HCT116 (cell line): ENCODE measurements around the gene NUFIP2. TPM values are rescaled to one million over a fixed set of nuclear protein-coding genes. Genes with fewer than 3 reads are reported as not detected.

Experiments
- ATAC-seq: fragments of 200-7000 bp; cut with Tn5 transposase; 2 replicates; pipeline ENCODE4 v1.9.1; 2020; ENCODE audit warnings: mild to moderate bottlenecking, moderate library complexity
- BruUV-seq: library from RNA; stranded (reverse); fragments of 400-500 nt; replicated peaks from 2 replicates; lab custom pipeline; 2021; lab: Mats Ljungman, UMichigan
- CTCF ChIA-PET: fragments of 300-600 bp; sonication (Branson Sonifier 250); formaldehyde crosslinking; loops from one replicate; lab custom pipeline; 2021; ENCODE audit warnings: antibody characterized with exemption; lab: Charles Lee
- POLR2A ChIA-PET: fragments of 300-600, 350-600 bp; sonication (Branson Sonifier 250); formaldehyde crosslinking; loops from one replicate; lab custom pipeline; 2021; ENCODE audit warnings: antibody characterized with exemption; lab: Charles Lee
- RAD21 ChIA-PET, 2 experiments: fragments of 300-600 bp; sonication (Branson Sonifier 250); formaldehyde crosslinking; loops; one replicate each; lab custom pipeline; 2023; ENCODE audit warnings: low total read pairs in 2 of 2; ENCODE audit not compliant: uncharacterized antibody in 2 of 2, unreplicated experiment in 2 of 2, low non-redundant PET in 1 of 2; lab: Charles Lee
- DNase-seq: peaks from one replicate; pipeline ENCODE4 v3.0.0-alpha.2; 2010; ENCODE audit warnings: low read depth, low spot score
- H2AFZ ChIP-seq: fragments of 200-600 bp; shearing (Covaris generic), sonication (generic); 2 replicates; pipeline ENCODE4 v1.6.1; 2017; ENCODE audit warnings: low read depth, mixed run types, mixed read lengths, antibody characterized with exemption, low read length; ENCODE audit not compliant: poor library complexity, severe bottlenecking
- H3K27ac ChIP-seq: 2 replicates; pipeline ENCODE4 v1.5.1; 2012; ENCODE audit warnings: low read depth, low read length
- H3K27me3 ChIP-seq: fragments of 200-600 bp; sonication (generic); 2 replicates; pipeline ENCODE4 v1.6.1; 2016; ENCODE audit warnings: mixed run types, low read length, mixed read lengths; ENCODE audit not compliant: insufficient read depth
- H3K36me3 ChIP-seq, 2 experiments: fragments of 200-500 bp in 1 of 2; fragments of 200-600 bp in 1 of 2; sonication (Bioruptor generic) in 1 of 2; sonication (generic) in 1 of 2; 2 replicates each; pipeline versions ENCODE4 v1.5.1 to v1.6.1; 2014 to 2016; ENCODE audit warnings: low read length in 2 of 2, inconsistent platforms in 1 of 2, mixed read lengths in 1 of 2, mixed run types in 1 of 2; ENCODE audit not compliant: insufficient read depth in 2 of 2, control insufficient read depth in 1 of 2
- H3K4me1 ChIP-seq, 2 experiments: fragments of 200-600 bp in 1 of 2; sonication (generic) in 1 of 2; 2 replicates each; pipeline versions ENCODE4 v1.5.1 to v1.6.1; 2012 to 2017; ENCODE audit warnings: low read length in 2 of 2, inconsistent platforms in 1 of 2, mild to moderate bottlenecking in 1 of 2, mixed read lengths in 1 of 2, mixed run types in 1 of 2, moderate library complexity in 1 of 2; ENCODE audit not compliant: insufficient read depth in 2 of 2, control insufficient read depth in 1 of 2
- H3K4me2 ChIP-seq: fragments of 200-600 bp; sonication (generic); 2 replicates; pipeline ENCODE4 v1.6.1; 2017; ENCODE audit warnings: mixed run types, low read length, mixed read lengths
- H3K4me3 ChIP-seq, 2 experiments: fragments of 200-600 bp in 1 of 2; sonication (generic) in 1 of 2; replicated peaks in 1 of 2; 2 replicates each; pipeline ENCODE4 v1.5.1; 2011 to 2016; ENCODE audit warnings: low read length in 2 of 2, control low read depth in 1 of 2, low read depth in 1 of 2, mild to moderate bottlenecking in 1 of 2, mixed read lengths in 1 of 2, mixed run types in 1 of 2
- H3K79me2 ChIP-seq: fragments of 200-600 bp; sonication (generic); 2 replicates; pipeline ENCODE4 v1.6.1; 2017; ENCODE audit warnings: mild to moderate bottlenecking, mixed run types, low read length, moderate library complexity, mixed read lengths; ENCODE audit not compliant: insufficient read depth
- H3K9ac ChIP-seq: fragments of 200-600 bp; sonication (generic); 2 replicates; pipeline ENCODE4 v1.6.1; 2016; ENCODE audit warnings: low read length, mixed read lengths
- H3K9me2 ChIP-seq: fragments of 200-600 bp; sonication (generic), shearing (Covaris generic); 2 replicates; pipeline ENCODE4 v1.6.1; 2017; ENCODE audit warnings: mixed run types, mild to moderate bottlenecking, moderate library complexity; ENCODE audit not compliant: insufficient read depth
- H3K9me3 ChIP-seq, 2 experiments: fragments of 200-500 bp in 1 of 2; fragments of 200-600 bp in 1 of 2; sonication (Bioruptor generic) in 1 of 2; sonication (generic) in 1 of 2; 2 replicates each; pipeline ENCODE4 v1.6.1; 2014 to 2017; ENCODE audit warnings: low read length in 2 of 2, mixed read lengths in 2 of 2, inconsistent platforms in 1 of 2, low read depth in 1 of 2, mild to moderate bottlenecking in 1 of 2, mixed run types in 1 of 2, moderate library complexity in 1 of 2; ENCODE audit not compliant: control insufficient read depth in 1 of 2, insufficient read depth in 1 of 2
- H4K20me1 ChIP-seq: fragments of 200-600 bp; sonication (generic), shearing (Covaris generic); 2 replicates; pipeline ENCODE4 v1.6.1; 2017; ENCODE audit warnings: mixed run types, mild to moderate bottlenecking, moderate library complexity; ENCODE audit not compliant: insufficient read depth
- CBX3 ChIP-seq: IDR thresholded peaks from 2 replicates; pipeline ENCODE4 v1.6.1; 2012; ENCODE audit warnings: low read depth
- CEBPB ChIP-seq: IDR thresholded peaks from 2 replicates; pipeline ENCODE4 v1.6.1; 2012; ENCODE audit warnings: low read depth
- ELF1 ChIP-seq: IDR thresholded peaks from 2 replicates; pipeline ENCODE4 v1.6.1; 2012; ENCODE audit warnings: low read depth, borderline replicate concordance
- EZH2 ChIP-seq: fragments of 200-600 bp; sonication (generic); IDR thresholded peaks from 2 replicates; pipeline ENCODE4 v1.6.1; 2017; ENCODE audit warnings: antibody characterized with exemption, mixed run types
- EZH2phosphoT487 ChIP-seq: fragments of 200-600 bp; IDR thresholded peaks from 2 replicates; pipeline ENCODE4 v1.6.1; 2018; ENCODE audit warnings: antibody characterized with exemption, borderline replicate concordance
- FOSL1 ChIP-seq: IDR thresholded peaks from 2 replicates; pipeline ENCODE4 v1.6.1; 2012; ENCODE audit warnings: low read depth
- JUND ChIP-seq: IDR thresholded peaks from 2 replicates; pipeline ENCODE4 v1.6.1; 2012
- RAD21 ChIP-seq: IDR thresholded peaks from 2 replicates; pipeline ENCODE4 v1.6.1; 2012; ENCODE audit warnings: low read depth, mild to moderate bottlenecking
- SIN3A ChIP-seq: IDR thresholded peaks from 2 replicates; pipeline ENCODE4 v1.6.1; 2012; ENCODE audit warnings: low read depth
- SP1 ChIP-seq: IDR thresholded peaks from 2 replicates; pipeline ENCODE4 v1.6.1; 2012; ENCODE audit warnings: low read depth
- SRF ChIP-seq: IDR thresholded peaks from 2 replicates; pipeline ENCODE4 v1.6.1; 2012; ENCODE audit warnings: low read depth
- TCF7L2 ChIP-seq: IDR thresholded peaks from 2 replicates; pipeline ENCODE4 v1.7.0; 2011; ENCODE audit warnings: borderline replicate concordance, inconsistent platforms; ENCODE audit not compliant: insufficient read depth, insufficient read length; ENCODE audit errors: extremely low read depth
- YY1 ChIP-seq: IDR thresholded peaks from 2 replicates; pipeline ENCODE4 v1.6.1; 2011; ENCODE audit warnings: low read length, low read depth, moderate library complexity, mild to moderate bottlenecking; ENCODE audit not compliant: insufficient replicate concordance; ENCODE audit errors: extremely low read depth
- ZFX ChIP-seq: fragments of 450-650 bp; IDR thresholded peaks from 2 replicates; pipeline ENCODE4 v1.6.1; 2017
- ZNF274 ChIP-seq: fragments of 200-500 bp; sonication (Bioruptor generic); IDR thresholded peaks from 2 replicates; pipeline ENCODE4 v1.6.1; 2014; ENCODE audit warnings: mild to moderate bottlenecking, low read depth, low read length, inconsistent platforms
- intact Hi-C: fragments of 100-400 bp; cut with micrococcal nuclease; formaldehyde crosslinking; loops from 2 replicates; pipeline ENCODE4 v1.10.0; 2022
- total RNA-seq: library from RNA; stranded (reverse); gene quantifications from one replicate; pipeline ENCODE4 v1.2.1, GENCODE V29; 2021; ENCODE audit not compliant: unreplicated experiment
- TF ChIP-seq, protein P1 (sequence below): IDR thresholded peaks from 2 replicates; pipeline ENCODE4 v1.6.1; 2012; ENCODE audit warnings: low read depth
- TF ChIP-seq, protein P2 (sequence below): IDR thresholded peaks from 2 replicates; pipeline ENCODE4 v1.6.1; 2012
- TF ChIP-seq, protein P3 (sequence below): IDR thresholded peaks from 2 replicates; pipeline ENCODE4 v1.6.1; 2011; ENCODE audit warnings: mild to moderate bottlenecking, low read length, moderate library complexity; ENCODE audit not compliant: insufficient replicate concordance; ENCODE audit errors: extremely low read depth
- TF ChIP-seq, protein P4 (sequence below), 3 experiments: fragments of 200-600 bp in 1 of 3; sonication (generic) in 1 of 3; IDR thresholded peaks in 2 of 3; conservative IDR thresholded peaks in 1 of 3; 2 replicates each; pipeline ENCODE4 v1.5.1; 2012 to 2017; ENCODE audit warnings: low read depth in 2 of 3, low read length in 2 of 3, antibody characterized with exemption in 1 of 3, borderline replicate concordance in 1 of 3, control low read depth in 1 of 3, mild to moderate bottlenecking in 1 of 3, mixed read lengths in 1 of 3, mixed run types in 1 of 3, moderate library complexity in 1 of 3; ENCODE audit not compliant: insufficient read depth in 1 of 3

NUFIP2 gene
- total RNA-seq, 1 experiment from 2014 or later = 66.5 TPM

DNA sequence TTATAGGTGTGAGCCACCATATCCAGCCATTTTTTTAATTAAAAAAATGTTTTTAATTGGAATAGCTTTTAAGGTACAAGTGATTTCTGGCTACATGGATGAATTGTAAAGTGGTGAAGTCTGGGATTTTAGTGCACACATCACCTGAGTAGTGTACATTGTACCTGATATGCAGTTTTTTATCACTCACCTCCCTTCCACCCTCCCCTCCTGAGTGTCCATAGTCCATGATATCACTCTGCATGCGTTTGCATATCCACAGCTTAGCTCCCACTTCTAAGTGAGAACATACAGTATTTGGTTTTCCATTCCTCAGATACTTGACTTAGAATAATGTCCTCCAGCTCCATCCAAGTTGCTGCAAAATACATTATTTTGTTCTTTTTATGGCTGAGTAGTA is 60.6 kb downstream of the NUFIP2 start (continued):
- TF ChIP-seq, protein P1, sequence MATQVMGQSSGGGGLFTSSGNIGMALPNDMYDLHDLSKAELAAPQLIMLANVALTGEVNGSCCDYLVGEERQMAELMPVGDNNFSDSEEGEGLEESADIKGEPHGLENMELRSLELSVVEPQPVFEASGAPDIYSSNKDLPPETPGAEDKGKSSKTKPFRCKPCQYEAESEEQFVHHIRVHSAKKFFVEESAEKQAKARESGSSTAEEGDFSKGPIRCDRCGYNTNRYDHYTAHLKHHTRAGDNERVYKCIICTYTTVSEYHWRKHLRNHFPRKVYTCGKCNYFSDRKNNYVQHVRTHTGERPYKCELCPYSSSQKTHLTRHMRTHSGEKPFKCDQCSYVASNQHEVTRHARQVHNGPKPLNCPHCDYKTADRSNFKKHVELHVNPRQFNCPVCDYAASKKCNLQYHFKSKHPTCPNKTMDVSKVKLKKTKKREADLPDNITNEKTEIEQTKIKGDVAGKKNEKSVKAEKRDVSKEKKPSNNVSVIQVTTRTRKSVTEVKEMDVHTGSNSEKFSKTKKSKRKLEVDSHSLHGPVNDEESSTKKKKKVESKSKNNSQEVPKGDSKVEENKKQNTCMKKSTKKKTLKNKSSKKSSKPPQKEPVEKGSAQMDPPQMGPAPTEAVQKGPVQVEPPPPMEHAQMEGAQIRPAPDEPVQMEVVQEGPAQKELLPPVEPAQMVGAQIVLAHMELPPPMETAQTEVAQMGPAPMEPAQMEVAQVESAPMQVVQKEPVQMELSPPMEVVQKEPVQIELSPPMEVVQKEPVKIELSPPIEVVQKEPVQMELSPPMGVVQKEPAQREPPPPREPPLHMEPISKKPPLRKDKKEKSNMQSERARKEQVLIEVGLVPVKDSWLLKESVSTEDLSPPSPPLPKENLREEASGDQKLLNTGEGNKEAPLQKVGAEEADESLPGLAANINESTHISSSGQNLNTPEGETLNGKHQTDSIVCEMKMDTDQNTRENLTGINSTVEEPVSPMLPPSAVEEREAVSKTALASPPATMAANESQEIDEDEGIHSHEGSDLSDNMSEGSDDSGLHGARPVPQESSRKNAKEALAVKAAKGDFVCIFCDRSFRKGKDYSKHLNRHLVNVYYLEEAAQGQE = no peak
- TF ChIP-seq SIN3A = no peak
- no peak for TF ChIP-seq ZNF274
- TF ChIP-seq SP1 = no peak
- TF ChIP-seq ZFX = no peak
- TF ChIP-seq TCF7L2 = no peak
- TF ChIP-seq CBX3 = no peak
- TF ChIP-seq FOSL1 = no peak
- TF ChIP-seq CEBPB = no peak
- TF ChIP-seq YY1 = no peak
- TF ChIP-seq SRF = no peak

DNA sequence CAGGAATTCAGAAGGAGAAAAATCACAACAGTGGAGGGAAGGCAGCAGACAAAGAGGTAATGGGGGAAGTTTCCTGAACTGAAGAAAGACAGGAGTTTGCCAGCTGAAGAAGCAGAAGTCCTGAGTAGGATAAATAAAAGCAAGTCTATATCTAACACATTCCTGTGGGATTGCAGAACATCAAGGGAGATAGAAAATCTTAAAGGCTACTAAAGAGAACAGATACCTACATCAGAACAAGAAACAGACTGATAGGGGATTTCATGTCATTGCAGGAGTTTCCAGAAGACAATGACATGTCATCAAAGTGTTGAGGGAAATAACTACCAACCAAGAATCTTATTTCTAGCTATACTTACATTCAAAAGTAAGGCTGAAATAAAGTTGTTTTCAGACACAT is 68.6 kb downstream of the NUFIP2 start:
- Histone ChIP-seq H2AFZ (no peak overlapping the region), H3K27ac (no peak overlapping the region), H3K27me3 (no peaks in the 10 kb centered on the region), H4K20me1 (no peaks in the 10 kb centered on the region), H3K4me1 (no peaks in the 10 kb centered on the region), H3K36me3 (no peaks in the 10 kb centered on the region), H3K9me2 (no peaks in the 10 kb centered on the region), H3K4me2 (no peak overlapping the region), H3K9ac (no peak overlapping the region), H3K9me3 (no peaks in the 10 kb centered on the region), H3K79me2 (peaks cover 18% of the 10 kb centered on the region; the same call in 1 of the 2 replicates), H3K4me3 (no peak overlapping the region)
- no peak for ATAC-seq
- ChIA-PET POLR2A (no interaction called here), RAD21 (no interaction called here), CTCF (interaction anchor here (0.7 to 1.2 kb wide), 2 partner anchors 27 to 77 kb away, joined by 4 read pairs; no protein-coding TSS in a partner anchor)
- DNase-seq = no peak
- TF ChIP-seq, protein P2, sequence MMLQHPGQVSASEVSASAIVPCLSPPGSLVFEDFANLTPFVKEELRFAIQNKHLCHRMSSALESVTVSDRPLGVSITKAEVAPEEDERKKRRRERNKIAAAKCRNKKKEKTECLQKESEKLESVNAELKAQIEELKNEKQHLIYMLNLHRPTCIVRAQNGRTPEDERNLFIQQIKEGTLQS = no peak
- no peak for TF ChIP-seq JUND
- TF ChIP-seq SP1 = no peak
- TF ChIP-seq CEBPB = no peak
- no peak for TF ChIP-seq FOSL1
- no peak for TF ChIP-seq EZH2phosphoT487
- TF ChIP-seq RAD21 = no peak
- no peak for TF ChIP-seq ELF1
- TF ChIP-seq, protein P3, sequence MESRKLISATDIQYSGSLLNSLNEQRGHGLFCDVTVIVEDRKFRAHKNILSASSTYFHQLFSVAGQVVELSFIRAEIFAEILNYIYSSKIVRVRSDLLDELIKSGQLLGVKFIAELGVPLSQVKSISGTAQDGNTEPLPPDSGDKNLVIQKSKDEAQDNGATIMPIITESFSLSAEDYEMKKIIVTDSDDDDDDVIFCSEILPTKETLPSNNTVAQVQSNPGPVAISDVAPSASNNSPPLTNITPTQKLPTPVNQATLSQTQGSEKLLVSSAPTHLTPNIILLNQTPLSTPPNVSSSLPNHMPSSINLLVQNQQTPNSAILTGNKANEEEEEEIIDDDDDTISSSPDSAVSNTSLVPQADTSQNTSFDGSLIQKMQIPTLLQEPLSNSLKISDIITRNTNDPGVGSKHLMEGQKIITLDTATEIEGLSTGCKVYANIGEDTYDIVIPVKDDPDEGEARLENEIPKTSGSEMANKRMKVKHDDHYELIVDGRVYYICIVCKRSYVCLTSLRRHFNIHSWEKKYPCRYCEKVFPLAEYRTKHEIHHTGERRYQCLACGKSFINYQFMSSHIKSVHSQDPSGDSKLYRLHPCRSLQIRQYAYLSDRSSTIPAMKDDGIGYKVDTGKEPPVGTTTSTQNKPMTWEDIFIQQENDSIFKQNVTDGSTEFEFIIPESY = no peak
- TF ChIP-seq EZH2 = no peak
- TF ChIP-seq, protein P4, sequence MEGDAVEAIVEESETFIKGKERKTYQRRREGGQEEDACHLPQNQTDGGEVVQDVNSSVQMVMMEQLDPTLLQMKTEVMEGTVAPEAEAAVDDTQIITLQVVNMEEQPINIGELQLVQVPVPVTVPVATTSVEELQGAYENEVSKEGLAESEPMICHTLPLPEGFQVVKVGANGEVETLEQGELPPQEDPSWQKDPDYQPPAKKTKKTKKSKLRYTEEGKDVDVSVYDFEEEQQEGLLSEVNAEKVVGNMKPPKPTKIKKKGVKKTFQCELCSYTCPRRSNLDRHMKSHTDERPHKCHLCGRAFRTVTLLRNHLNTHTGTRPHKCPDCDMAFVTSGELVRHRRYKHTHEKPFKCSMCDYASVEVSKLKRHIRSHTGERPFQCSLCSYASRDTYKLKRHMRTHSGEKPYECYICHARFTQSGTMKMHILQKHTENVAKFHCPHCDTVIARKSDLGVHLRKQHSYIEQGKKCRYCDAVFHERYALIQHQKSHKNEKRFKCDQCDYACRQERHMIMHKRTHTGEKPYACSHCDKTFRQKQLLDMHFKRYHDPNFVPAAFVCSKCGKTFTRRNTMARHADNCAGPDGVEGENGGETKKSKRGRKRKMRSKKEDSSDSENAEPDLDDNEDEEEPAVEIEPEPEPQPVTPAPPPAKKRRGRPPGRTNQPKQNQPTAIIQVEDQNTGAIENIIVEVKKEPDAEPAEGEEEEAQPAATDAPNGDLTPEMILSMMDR (IDR thresholded peaks at IDR 0.05 in 2 of 3, conservative IDR thresholded peaks at IDR 0.05 in 1 of 3; ENCODE audit: borderline replicate concordance in 1 of 3, insufficient read depth in 1 of 3, low read depth in 2 of 3, low read length in 2 of 3) = no peak
- no peak for TF ChIP-seq SIN3A
- no TSS peak for BruUV-seq
- intact Hi-C loops = no loop called here
